ENCODE data around the gene ANXA8. TPM values are rescaled to one million over a fixed set of nuclear protein-coding genes. Genes with fewer than 3 reads are reported as not detected.

The ANXA8 gene
- total and polyA plus RNA-seq, 2 donors (not counting 1 experiment from before 2014, with no cell fraction given): 0.08 TPM; not detected in 1

- no peaks in the 10 kb centered on the region for H3K79me2 ChIP-seq (ENCODE audit: control insufficient read depth, insufficient read depth, low read length)
- no peaks in the 10 kb centered on the region for H3K36me3 ChIP-seq (ENCODE audit: control insufficient read depth, insufficient read depth, low read length)
- peaks cover 6% of the 10 kb centered on the region for H3K27me3 ChIP-seq (ENCODE audit: control insufficient read depth, insufficient read depth, low read length)
- H3K4me3 ChIP-seq (replicated peaks in 1 of 4; ENCODE audit: control extremely low read depth in 1 of 4, insufficient read depth in 1 of 4, low read depth in 3 of 4, low read length in 4 of 4): no peak overlapping the region
- no peaks in the 10 kb centered on the region for H3K9me3 ChIP-seq (ENCODE audit: control insufficient read depth, insufficient read depth, low read depth, low read length)
- DNase-seq (ENCODE audit: low read depth in 2 of 2): no peak
- H3K9ac ChIP-seq (ENCODE audit: insufficient read depth, low read length): no peak overlapping the region
- no peak for TF ChIP-seq EZH2 (IDR thresholded peaks at IDR 0.05; ENCODE audit: low read length, missing control alignments)
- no peaks in the 10 kb centered on the region for H3K4me1 ChIP-seq (ENCODE audit: control insufficient read depth, extremely low read depth, insufficient read depth, low read length)
- H3K27ac ChIP-seq (ENCODE audit: insufficient read depth, low read length): no peak overlapping the region
- H3K4me2 ChIP-seq (ENCODE audit: extremely low read depth, insufficient read depth, low read length): no peak overlapping the region
- no peak overlapping the region for H2AFZ ChIP-seq (ENCODE audit: low read length)
- H4K20me1 ChIP-seq (ENCODE audit: control insufficient read depth, extremely low read depth, insufficient read depth, low read length): no peaks in the 10 kb centered on the region
Measured at GRCh38 chr10:47450442-47450841, 33.5 kb downstream of the ANXA8 start.

DNA sequence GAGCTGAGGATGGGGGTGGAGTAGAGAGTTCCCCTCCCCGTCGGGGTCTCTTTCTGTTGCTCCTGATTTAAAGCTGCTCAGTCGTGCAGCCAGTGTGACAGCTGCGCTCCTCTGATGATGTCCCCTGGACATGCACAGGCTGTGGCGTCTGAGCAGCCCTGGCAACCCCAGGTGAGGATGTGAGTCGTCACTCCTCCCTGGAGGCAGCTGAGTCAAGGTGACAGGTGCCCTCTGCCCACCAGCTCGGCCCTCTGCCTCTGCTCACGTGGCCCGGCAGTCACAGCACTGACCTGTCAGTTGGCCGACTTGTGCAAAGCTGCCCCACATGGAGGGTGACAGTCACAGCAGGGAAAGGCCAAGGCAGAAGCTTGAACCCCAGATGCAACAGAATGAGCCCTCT, 33.9 kb downstream of the ANXA8 start:
- Histone ChIP-seq H3K9ac (ENCODE audit: insufficient read depth, low read length) (no peak overlapping the region), H3K4me1 (ENCODE audit: control insufficient read depth, extremely low read depth, insufficient read depth, low read length) (no peaks in the 10 kb centered on the region), H3K27ac (ENCODE audit: insufficient read depth, low read length) (no peak overlapping the region), H3K79me2 (ENCODE audit: control insufficient read depth, insufficient read depth, low read length) (no peaks in the 10 kb centered on the region), H3K36me3 (ENCODE audit: control insufficient read depth, insufficient read depth, low read length) (no peaks in the 10 kb centered on the region), H4K20me1 (ENCODE audit: control insufficient read depth, extremely low read depth, insufficient read depth, low read length) (no peaks in the 10 kb centered on the region), H3K4me2 (ENCODE audit: extremely low read depth, insufficient read depth, low read length) (no peak overlapping the region), H3K9me3 (ENCODE audit: control insufficient read depth, insufficient read depth, low read depth, low read length) (no peaks in the 10 kb centered on the region), H2AFZ (ENCODE audit: low read length) (no peak overlapping the region), H3K4me3 (replicated peaks in 1 of 4; ENCODE audit: control extremely low read depth in 1 of 4, insufficient read depth in 1 of 4, low read depth in 3 of 4, low read length in 4 of 4) (no peak overlapping the region), H3K27me3 (ENCODE audit: control insufficient read depth, insufficient read depth, low read length) (peaks cover 6% of the 10 kb centered on the region)
- no peak for TF ChIP-seq EZH2 (IDR thresholded peaks at IDR 0.05; ENCODE audit: low read length, missing control alignments)
- TF ChIP-seq, protein P1, sequence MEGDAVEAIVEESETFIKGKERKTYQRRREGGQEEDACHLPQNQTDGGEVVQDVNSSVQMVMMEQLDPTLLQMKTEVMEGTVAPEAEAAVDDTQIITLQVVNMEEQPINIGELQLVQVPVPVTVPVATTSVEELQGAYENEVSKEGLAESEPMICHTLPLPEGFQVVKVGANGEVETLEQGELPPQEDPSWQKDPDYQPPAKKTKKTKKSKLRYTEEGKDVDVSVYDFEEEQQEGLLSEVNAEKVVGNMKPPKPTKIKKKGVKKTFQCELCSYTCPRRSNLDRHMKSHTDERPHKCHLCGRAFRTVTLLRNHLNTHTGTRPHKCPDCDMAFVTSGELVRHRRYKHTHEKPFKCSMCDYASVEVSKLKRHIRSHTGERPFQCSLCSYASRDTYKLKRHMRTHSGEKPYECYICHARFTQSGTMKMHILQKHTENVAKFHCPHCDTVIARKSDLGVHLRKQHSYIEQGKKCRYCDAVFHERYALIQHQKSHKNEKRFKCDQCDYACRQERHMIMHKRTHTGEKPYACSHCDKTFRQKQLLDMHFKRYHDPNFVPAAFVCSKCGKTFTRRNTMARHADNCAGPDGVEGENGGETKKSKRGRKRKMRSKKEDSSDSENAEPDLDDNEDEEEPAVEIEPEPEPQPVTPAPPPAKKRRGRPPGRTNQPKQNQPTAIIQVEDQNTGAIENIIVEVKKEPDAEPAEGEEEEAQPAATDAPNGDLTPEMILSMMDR (conservative IDR thresholded peaks at IDR 0.05 in 1 of 2, IDR thresholded peaks at IDR 0.05 in 1 of 2; ENCODE audit: low read depth in 1 of 2, low read length in 2 of 2): no peak
- no peak for DNase-seq (ENCODE audit: low read depth in 2 of 2)

GRCh38 chr10:47449102-47449978, 34.6 kb downstream of the ANXA8 start:
- Histone ChIP-seq H3K27me3 (ENCODE audit: control insufficient read depth, insufficient read depth, low read length) (peaks cover 4% of the 10 kb centered on the region), H3K9me3 (ENCODE audit: control insufficient read depth, insufficient read depth, low read depth, low read length) (no peaks in the 10 kb centered on the region), H3K36me3 (ENCODE audit: control insufficient read depth, insufficient read depth, low read length) (no peaks in the 10 kb centered on the region), H3K79me2 (ENCODE audit: control insufficient read depth, insufficient read depth, low read length) (no peaks in the 10 kb centered on the region), H3K27ac (ENCODE audit: insufficient read depth, low read length) (no peak overlapping the region), H3K9ac (ENCODE audit: insufficient read depth, low read length) (no peak overlapping the region), H3K4me1 (ENCODE audit: control insufficient read depth, extremely low read depth, insufficient read depth, low read length) (no peaks in the 10 kb centered on the region), H3K4me3 (replicated peaks in 1 of 4; ENCODE audit: control extremely low read depth in 1 of 4, insufficient read depth in 1 of 4, low read depth in 3 of 4, low read length in 4 of 4) (no peak overlapping the region), H3K4me2 (ENCODE audit: extremely low read depth, insufficient read depth, low read length) (no peak overlapping the region), H2AFZ (ENCODE audit: low read length) (no peak overlapping the region), H4K20me1 (ENCODE audit: control insufficient read depth, extremely low read depth, insufficient read depth, low read length) (no peaks in the 10 kb centered on the region)
- no peak for TF ChIP-seq EZH2 (IDR thresholded peaks at IDR 0.05; ENCODE audit: low read length, missing control alignments)
- TF ChIP-seq, protein P1 (conservative IDR thresholded peaks at IDR 0.05 in 1 of 2, IDR thresholded peaks at IDR 0.05 in 1 of 2; ENCODE audit: low read depth in 1 of 2, low read length in 2 of 2): no peak
- DNase-seq (ENCODE audit: low read depth in 2 of 2): no peak
